COR-L47 (cell line): Measurements from ENCODE around the gene IGFBP6.
"Not testable (repeated sequence)": the region's sequence is repeated elsewhere in the genome, so short reads cannot be mapped to it uniquely, and the experiment has no call there.

Experiments used
- DNase-seq: peaks from one replicate; lab custom pipeline; 2025; lab: John Stamatoyannopoulos, UW

The IGFBP6 gene

GRCh38 chr12:53070877-53071492 is 26.5 kb upstream of the IGFBP6 start:
- DNase-seq, result no peak

- peak; percentile 61 for DNase-seq
These were observed 25.6 kb upstream of the IGFBP6 start for GRCh38 chr12:53071591-53072551.

- no peak for DNase-seq
These were observed 23.6 kb upstream of the IGFBP6 start for GRCh38 chr12:53073881-53074280.

- DNase-seq, result no peak
These were observed 23.0 kb upstream of the IGFBP6 start for GRCh38 chr12:53074283-53074998.

- no peak for DNase-seq
These were observed 22.5 kb upstream of the IGFBP6 start for GRCh38 chr12:53074999-53075370.

- no peak for DNase-seq
These were observed 21.0 kb upstream of the IGFBP6 start for GRCh38 chr12:53076461-53076860.

GRCh38 chr12:53077030-53077429 is 20.4 kb upstream of the IGFBP6 start:
- no peak for DNase-seq

- peak; percentile 58 for DNase-seq
These were observed 18.8 kb upstream of the IGFBP6 start for GRCh38 chr12:53078425-53079225.

GRCh38 chr12:53079226-53080117 is 18.0 kb upstream of the IGFBP6 start, which contains the start of gene SPRYD3:
TSS of gene SPRYD3 (minus strand) at chr12:53079390. CDS start at chr12:53079333, 57 bp downstream.
- peak; percentile 95 for DNase-seq

GRCh38 chr12:53082637-53083175 is 14.8 kb upstream of the IGFBP6 start:
- DNase-seq, result no peak

GRCh38 chr12:53086361-53086760 is 11.1 kb upstream of the IGFBP6 start:
- DNase-seq, result no peak

GRCh38 chr12:53090105-53090504 is 7.4 kb upstream of the IGFBP6 start:
- DNase-seq, result no peak

- DNase-seq, result no peak
These were observed 6.9 kb upstream of the IGFBP6 start for GRCh38 chr12:53090554-53090953.

- no peak for DNase-seq
These were observed 5.7 kb upstream of the IGFBP6 start for GRCh38 chr12:53091756-53092155.

- no peak for DNase-seq
These were observed 3.6 kb upstream of the IGFBP6 start for GRCh38 chr12:53093777-53094393.

- no peak for DNase-seq
These were observed 3.1 kb upstream of the IGFBP6 start for GRCh38 chr12:53094394-53094787.

- not testable (repeated sequence) for DNase-seq
These were observed 2.5 kb upstream of the IGFBP6 start for GRCh38 chr12:53094796-53095595.

- not testable (repeated sequence) for DNase-seq
These were observed 1.9 kb upstream of the IGFBP6 start for GRCh38 chr12:53095596-53095895.

- no peak for DNase-seq
These were observed 1.3 kb upstream of the IGFBP6 start for GRCh38 chr12:53096089-53096741.
